Liver (tissue), 3 donors: ENCODE results near the gene ADCY2.

Experiments
- FOXA1 ChIP-seq: IDR thresholded peaks from 2 replicates; pipeline ENCODE4 v1.6.1; 2016; ENCODE audit warnings: antibody characterized with exemption
- GABPA ChIP-seq, 2 donors: IDR thresholded peaks in 1 of 2; conservative IDR thresholded peaks in 1 of 2; 2 replicates each; pipeline ENCODE4 v1.6.1; 2016; ENCODE audit warnings: antibody characterized with exemption in 2 of 2, mild to moderate bottlenecking in 1 of 2, moderate library complexity in 1 of 2
- TAF1 ChIP-seq: conservative IDR thresholded peaks from 2 replicates; pipeline ENCODE4 v1.6.1; 2016; ENCODE audit warnings: antibody characterized with exemption, mild to moderate bottlenecking
- YY1 ChIP-seq: IDR thresholded peaks from 2 replicates; pipeline ENCODE4 v1.6.1; 2016; ENCODE audit warnings: antibody characterized with exemption, mild to moderate bottlenecking
- TF ChIP-seq, protein P1 (sequence below): fragments of 150-350 bp; IDR thresholded peaks from 2 replicates; pipeline ENCODE4 v1.5.1; 2017; ENCODE audit warnings: improper control_type of control experiment, low read depth, low read length; ENCODE audit not compliant: missing input control
- TF ChIP-seq, protein P2 (sequence below): IDR thresholded peaks from 2 replicates; pipeline ENCODE4 v1.6.1; 2016; ENCODE audit warnings: antibody characterized with exemption
- donor health status: healthy.
- donor health status: healthy.

DNA sequence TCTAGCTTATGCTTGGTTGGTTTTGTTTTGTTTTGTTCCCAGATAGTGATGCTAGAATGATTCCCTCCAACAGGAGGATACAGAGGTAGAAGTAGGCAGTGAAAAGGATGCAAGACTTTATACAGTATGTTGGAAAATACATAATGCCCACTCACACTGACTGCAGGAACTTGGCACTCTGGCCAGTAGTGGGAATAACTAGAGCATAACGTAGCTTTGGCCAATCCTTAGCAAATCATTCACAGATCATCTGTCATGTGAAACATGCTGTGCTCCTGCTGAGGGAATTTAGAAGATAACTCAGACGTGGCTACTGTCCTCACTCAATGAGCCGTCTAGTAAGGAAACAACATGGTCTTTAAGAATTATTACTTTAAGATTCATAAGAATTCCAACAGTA, 441.5 kb downstream of the ADCY2 start:
- TF ChIP-seq, protein P1, sequence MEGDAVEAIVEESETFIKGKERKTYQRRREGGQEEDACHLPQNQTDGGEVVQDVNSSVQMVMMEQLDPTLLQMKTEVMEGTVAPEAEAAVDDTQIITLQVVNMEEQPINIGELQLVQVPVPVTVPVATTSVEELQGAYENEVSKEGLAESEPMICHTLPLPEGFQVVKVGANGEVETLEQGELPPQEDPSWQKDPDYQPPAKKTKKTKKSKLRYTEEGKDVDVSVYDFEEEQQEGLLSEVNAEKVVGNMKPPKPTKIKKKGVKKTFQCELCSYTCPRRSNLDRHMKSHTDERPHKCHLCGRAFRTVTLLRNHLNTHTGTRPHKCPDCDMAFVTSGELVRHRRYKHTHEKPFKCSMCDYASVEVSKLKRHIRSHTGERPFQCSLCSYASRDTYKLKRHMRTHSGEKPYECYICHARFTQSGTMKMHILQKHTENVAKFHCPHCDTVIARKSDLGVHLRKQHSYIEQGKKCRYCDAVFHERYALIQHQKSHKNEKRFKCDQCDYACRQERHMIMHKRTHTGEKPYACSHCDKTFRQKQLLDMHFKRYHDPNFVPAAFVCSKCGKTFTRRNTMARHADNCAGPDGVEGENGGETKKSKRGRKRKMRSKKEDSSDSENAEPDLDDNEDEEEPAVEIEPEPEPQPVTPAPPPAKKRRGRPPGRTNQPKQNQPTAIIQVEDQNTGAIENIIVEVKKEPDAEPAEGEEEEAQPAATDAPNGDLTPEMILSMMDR: no peak
- TF ChIP-seq TAF1 (no peak), YY1 (no peak), GABPA (IDR thresholded peaks at IDR 0.05 in 1 of 2, conservative IDR thresholded peaks at IDR 0.05 in 1 of 2) (no peak), FOXA1 (no peak)
- TF ChIP-seq, protein P2, sequence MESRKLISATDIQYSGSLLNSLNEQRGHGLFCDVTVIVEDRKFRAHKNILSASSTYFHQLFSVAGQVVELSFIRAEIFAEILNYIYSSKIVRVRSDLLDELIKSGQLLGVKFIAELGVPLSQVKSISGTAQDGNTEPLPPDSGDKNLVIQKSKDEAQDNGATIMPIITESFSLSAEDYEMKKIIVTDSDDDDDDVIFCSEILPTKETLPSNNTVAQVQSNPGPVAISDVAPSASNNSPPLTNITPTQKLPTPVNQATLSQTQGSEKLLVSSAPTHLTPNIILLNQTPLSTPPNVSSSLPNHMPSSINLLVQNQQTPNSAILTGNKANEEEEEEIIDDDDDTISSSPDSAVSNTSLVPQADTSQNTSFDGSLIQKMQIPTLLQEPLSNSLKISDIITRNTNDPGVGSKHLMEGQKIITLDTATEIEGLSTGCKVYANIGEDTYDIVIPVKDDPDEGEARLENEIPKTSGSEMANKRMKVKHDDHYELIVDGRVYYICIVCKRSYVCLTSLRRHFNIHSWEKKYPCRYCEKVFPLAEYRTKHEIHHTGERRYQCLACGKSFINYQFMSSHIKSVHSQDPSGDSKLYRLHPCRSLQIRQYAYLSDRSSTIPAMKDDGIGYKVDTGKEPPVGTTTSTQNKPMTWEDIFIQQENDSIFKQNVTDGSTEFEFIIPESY: no peak
